Activated CD4-positive, alpha-beta T cell treated with anti-CD3 and anti-CD28 coated beads for 48 hours (primary cell): ENCODE results near the gene ALOX12B.
"Not testable (repeated sequence)": the region's sequence is repeated elsewhere in the genome, so short reads cannot be mapped to it uniquely, and the experiment has no call there.

Experiments
- DNase-seq: peaks from one replicate; pipeline ENCODE4 v3.0.0-alpha.2; 2020

ALOX12B gene

GRCh38 chr17:8081876-8082275 is 5.6 kb downstream of the ALOX12B start:
- no peak for DNase-seq

GRCh38 chr17:8080799-8081219 is 6.7 kb downstream of the ALOX12B start:
- DNase-seq = no peak

- no peak for DNase-seq
Measured at GRCh38 chr17:8080208-8080798, 7.2 kb downstream of the ALOX12B start.

GRCh38 chr17:8079291-8080207 is 8.0 kb downstream of the ALOX12B start:
- DNase-seq = peak; percentile 87

- not testable (repeated sequence) for DNase-seq
Measured at GRCh38 chr17:8077939-8078338, 9.6 kb downstream of the ALOX12B start.

GRCh38 chr17:8076502-8077266 is 10.8 kb downstream of the ALOX12B start:
- DNase-seq = no peak

GRCh38 chr17:8075574-8076342 is 11.8 kb downstream of the ALOX12B start:
- no peak for DNase-seq

GRCh38 chr17:8075081-8075480 is 12.4 kb downstream of the ALOX12B start:
- DNase-seq = no peak

GRCh38 chr17:8074554-8074953 is 13.0 kb downstream of the ALOX12B start:
- DNase-seq = no peak

- DNase-seq = peak; percentile 91
Measured at GRCh38 chr17:8073627-8074484, 13.7 kb downstream of the ALOX12B start.

- DNase-seq = peak; percentile 46
Measured at GRCh38 chr17:8072729-8073461, 14.6 kb downstream of the ALOX12B start.

GRCh38 chr17:8072341-8072728 is 15.2 kb downstream of the ALOX12B start:
- DNase-seq = no peak

GRCh38 chr17:8071496-8071895 is 16.0 kb downstream of the ALOX12B start:
- no peak for DNase-seq

GRCh38 chr17:8069587-8069860 is 18.0 kb downstream of the ALOX12B start:
- no peak for DNase-seq

GRCh38 chr17:8068736-8069586 is 18.6 kb downstream of the ALOX12B start:
- DNase-seq = no peak

GRCh38 chr17:8067806-8068205 is 19.7 kb downstream of the ALOX12B start:
- no peak for DNase-seq

- DNase-seq = no peak
Measured at GRCh38 chr17:8066841-8067775, 20.4 kb downstream of the ALOX12B start.

GRCh38 chr17:8064561-8065019 is 22.9 kb downstream of the ALOX12B start:
- no peak for DNase-seq
